NCI-H1048 (cell line): ENCODE measurements around the gene SLC39A11.
A peak's percentile ranks its signal among the peaks of the same experiment; 100 is the strongest.
"Not testable (repeated sequence)": the region's sequence is repeated elsewhere in the genome, so short reads cannot be mapped to it uniquely, and the experiment has no call there.

Experiments used
- DNase-seq: peaks from one replicate; lab custom pipeline; 2025; lab: John Stamatoyannopoulos, UW

SLC39A11 gene

DNA sequence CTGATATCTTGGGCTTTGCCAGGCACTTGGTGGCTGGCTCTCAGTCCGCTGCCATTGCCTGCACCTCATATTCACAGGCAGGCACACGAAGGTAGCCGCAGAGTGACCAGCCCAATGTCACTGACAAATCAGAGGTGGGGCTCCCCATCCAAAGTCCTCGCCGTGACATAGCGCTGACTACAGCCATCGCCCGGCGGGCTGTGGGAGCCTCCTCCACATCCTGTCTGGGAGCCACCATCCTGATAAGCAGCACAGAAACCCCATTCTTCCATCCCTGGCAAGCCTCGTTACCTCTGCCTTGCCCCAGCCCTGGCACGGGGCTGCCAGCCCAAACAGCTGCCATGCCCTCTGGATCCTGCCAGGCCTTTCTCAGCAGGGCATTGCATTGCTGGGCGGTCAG lies 437.8 kb downstream of the SLC39A11 start:
- no peak for DNase-seq

DNA sequence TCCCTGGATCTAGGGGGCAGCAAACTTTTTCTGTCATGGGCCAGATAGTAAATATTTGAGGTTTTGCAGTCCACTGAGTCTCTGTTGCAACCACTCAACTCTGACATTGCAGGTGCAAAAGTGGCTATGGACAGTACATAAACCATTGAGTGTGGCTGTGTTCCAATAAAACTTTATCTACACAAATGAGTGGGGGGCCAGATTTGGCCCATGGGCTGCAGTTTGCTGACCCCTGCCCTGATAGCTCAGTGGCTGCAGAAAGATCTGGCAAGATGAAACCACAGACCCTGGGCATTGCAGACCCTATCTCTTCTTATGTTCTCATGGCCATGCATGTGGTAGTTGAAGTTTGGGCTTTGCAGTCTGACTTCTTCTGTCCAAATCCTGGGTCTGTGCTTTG lies 440.5 kb downstream of the SLC39A11 start:
- DNase-seq, result no peak

- no peak for DNase-seq
Observed at GRCh38 chr17:72648702-72649101, 443.8 kb downstream of the SLC39A11 start.

DNA sequence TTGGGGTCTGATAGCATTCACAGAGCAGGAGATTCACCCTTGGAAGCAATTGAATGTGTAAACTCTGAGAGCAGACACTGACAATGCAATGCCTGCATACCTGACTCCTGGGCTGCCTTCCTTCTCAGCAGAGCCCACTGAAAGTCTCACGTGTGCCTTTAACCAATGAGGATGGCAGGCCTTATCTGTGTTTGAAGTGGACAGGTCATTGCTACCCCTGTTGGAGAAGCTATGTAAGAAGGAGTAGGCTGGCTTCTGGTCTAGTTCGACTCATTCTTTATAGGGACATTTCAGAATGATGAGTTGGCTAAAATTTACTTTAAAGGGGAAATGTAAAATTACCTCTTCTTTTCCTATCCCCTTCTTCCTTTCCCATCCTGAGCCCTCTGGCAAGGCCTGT lies 446.3 kb downstream of the SLC39A11 start:
- no peak for DNase-seq

GRCh38 chr17:72644492-72644891 lies 448.0 kb downstream of the SLC39A11 start:
- no peak for DNase-seq

DNA sequence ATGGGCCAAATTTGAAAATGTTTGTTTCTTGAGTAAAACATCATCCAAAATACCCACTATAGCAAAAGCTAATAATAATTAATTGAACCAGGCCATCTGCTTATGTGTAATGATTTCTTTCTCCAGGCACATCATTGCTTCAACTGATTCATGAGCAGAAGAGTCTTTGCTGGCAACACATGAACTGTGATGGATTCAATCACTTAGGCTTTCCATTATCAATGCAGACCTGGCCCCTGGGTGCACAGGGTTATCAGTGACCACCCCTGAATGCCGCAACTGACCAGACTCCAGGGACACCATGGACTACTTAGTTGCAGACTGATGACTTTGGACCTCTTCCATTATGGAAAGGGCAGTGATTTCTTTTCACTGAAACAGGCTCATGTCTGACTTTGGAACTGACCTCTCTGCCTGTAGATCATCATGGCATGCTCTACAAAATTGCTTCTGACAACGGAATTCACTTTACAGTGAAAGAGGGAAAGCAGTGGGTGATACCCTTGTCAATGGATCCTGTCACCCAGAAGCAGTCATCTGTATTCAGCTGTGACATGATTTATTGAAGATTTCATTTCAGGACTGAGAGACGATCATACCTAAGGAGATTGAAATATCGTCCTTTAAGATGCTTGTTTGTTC lies 448.8 kb downstream of the SLC39A11 start:
- DNase-seq, result no peak

DNA sequence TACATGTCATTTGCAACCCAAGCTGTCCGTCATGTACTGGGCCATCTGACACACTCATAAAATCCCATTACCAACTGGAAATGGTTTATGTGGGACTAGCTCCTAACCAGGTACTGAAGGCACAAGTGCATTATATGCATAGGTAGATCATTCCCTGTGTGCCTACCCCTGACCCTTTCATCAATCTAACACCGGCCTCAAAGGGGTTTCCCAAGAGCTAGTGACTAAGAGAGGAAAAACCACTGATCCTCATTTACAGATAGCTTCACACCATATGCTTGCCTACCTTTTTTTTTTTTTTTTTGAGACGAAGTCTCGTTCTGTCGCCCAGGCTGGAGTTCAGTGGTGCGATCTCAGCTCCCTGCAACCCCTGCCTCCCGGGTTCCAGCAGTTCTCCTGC lies 449.8 kb downstream of the SLC39A11 start:
- DNase-seq, result no peak

GRCh38 chr17:72640415-72641165 lies 451.9 kb downstream of the SLC39A11 start:
- DNase-seq, result no peak

GRCh38 chr17:72639711-72640110 lies 452.8 kb downstream of the SLC39A11 start:
- no peak for DNase-seq

DNA sequence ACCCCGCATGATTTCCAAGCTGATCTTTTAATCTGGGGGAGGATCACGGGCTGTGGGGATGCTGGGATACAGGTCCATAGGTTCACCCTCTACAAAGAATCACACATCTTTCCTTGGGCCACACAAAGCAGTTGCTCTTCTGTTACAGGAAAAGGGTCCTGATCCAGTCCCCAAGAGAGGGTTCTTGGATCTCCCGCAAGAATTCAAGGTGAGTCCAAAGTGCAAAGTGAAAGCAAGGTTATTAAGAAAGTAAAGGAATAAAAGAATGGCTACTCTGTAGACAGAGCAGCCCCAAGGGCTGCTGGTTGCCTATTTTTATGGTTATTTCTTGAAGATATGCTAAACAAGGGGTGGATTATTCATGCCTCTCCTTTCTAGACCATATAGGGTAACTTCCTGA lies 453.6 kb downstream of the SLC39A11 start:
- not testable (repeated sequence) for DNase-seq

GRCh38 chr17:72635034-72635635 lies 457.4 kb downstream of the SLC39A11 start:
- no peak for DNase-seq

GRCh38 chr17:72634621-72635020 lies 457.9 kb downstream of the SLC39A11 start:
- DNase-seq, result no peak

GRCh38 chr17:72631949-72632684 lies 460.4 kb downstream of the SLC39A11 start:
- no peak for DNase-seq

- peak; percentile 62 for DNase-seq
Observed at GRCh38 chr17:72631568-72631948, 460.9 kb downstream of the SLC39A11 start.

DNA sequence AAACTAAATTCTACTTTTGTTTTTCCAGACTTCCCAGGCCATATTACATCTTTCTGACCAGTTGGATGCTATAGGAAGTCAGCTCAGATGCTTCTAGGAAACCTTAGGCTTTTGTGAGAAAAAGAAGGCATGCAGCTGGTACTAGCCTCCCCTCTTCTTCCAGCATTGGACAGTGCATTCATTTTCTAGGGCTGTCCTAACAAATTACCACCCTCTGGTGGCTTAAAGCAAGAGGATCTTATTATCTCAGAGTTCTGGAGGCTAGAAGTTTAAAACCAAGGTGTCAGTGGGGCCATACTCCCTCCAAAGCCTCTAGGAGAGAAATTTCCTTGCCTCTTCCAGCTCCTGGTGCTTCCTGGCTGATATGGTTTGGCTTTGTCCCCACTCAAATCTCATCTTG lies 467.8 kb downstream of the SLC39A11 start:
- no peak for DNase-seq

DNA sequence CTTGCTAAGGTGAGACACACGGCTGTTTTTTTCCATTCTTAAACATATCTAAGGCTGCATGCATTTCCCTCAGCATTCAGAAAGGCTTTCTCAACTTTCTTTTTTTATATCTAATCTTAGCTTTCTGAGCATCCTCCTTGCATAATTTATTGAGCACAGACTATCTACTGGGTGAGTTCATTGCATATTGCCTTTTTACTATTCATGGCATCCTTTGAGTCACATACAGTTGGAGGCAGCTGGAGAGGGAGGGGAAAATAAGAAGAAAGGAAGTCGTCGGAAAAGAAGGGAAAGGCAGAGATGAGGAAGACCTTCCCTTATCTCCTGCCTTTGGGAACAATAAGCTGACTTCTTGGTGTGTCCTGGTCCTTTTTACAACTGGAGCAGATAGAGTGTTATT lies 468.3 kb downstream of the SLC39A11 start:
- no peak for DNase-seq

GRCh38 chr17:72622661-72623433 lies 469.6 kb downstream of the SLC39A11 start:
- no peak for DNase-seq

GRCh38 chr17:72619976-72620650 lies 472.4 kb downstream of the SLC39A11 start:
- DNase-seq, result no peak

GRCh38 chr17:72618001-72618509 lies 474.4 kb downstream of the SLC39A11 start:
- DNase-seq, result peak; percentile 7

- DNase-seq, result no peak
Observed at GRCh38 chr17:72617557-72617956, 474.9 kb downstream of the SLC39A11 start.

GRCh38 chr17:72616447-72616846 lies 476.0 kb downstream of the SLC39A11 start:
- no peak for DNase-seq
